ENCODE measurements around the gene SLC25A21.

The SLC25A21 gene

DNA sequence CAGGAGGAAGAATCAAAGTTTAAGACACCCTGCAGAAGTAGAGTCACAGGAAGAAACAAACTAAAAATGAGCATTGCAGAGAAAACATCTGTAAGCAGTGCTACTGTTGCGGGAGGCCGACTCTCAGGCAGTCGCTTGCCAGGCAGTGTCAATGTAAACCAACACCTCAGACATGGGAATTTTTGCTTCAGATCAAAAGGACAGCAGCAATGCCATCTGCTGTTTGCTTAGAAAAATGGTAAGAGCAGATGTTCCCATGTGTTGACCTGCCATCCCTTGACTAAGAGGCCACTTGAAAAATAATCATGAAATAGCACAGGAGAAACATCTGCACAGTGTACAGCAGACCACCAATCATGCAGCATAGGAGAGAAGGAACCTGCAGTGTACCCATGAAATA is 196.6 kb downstream of the SLC25A21 start:
- Histone ChIP-seq H3K4me3 (ENCODE audit: low read length) (no peak overlapping the region), H3K27me3 (replicated peaks; ENCODE audit: insufficient read depth, low read length) (no peaks in the 10 kb centered on the region), H3K36me3 (replicated peaks; ENCODE audit: insufficient read depth, low read length) (no peaks in the 10 kb centered on the region), H3K4me2 (ENCODE audit: low read depth, low read length) (no peak overlapping the region), H3K79me2 (ENCODE audit: low read length) (no peaks in the 10 kb centered on the region), H4K20me1 (ENCODE audit: insufficient read depth, low read length) (no peaks in the 10 kb centered on the region), H3K27ac (ENCODE audit: low read length) (no peak overlapping the region), H3K9me2 (replicated peaks; ENCODE audit: insufficient read depth, low read length) (no peaks in the 10 kb centered on the region), H3K9me3 (replicated peaks; ENCODE audit: insufficient read depth, low read length) (no peaks in the 10 kb centered on the region), H3K9ac (ENCODE audit: low read length) (no peak overlapping the region), H2AFZ (ENCODE audit: low read length) (no peak overlapping the region), H3K4me1 (ENCODE audit: low read length) (no peaks in the 10 kb centered on the region), H3F3A (ENCODE audit: insufficient read depth, low read length) (no peaks in the 10 kb centered on the region)
- TF ChIP-seq EZH2phosphoT487 (IDR thresholded peaks at IDR 0.05; ENCODE audit: low read length) = no peak
- TF ChIP-seq EZH2 (optimal IDR thresholded peaks at IDR 0.05; ENCODE audit: low read depth, low read length) = no peak
- TF ChIP-seq, protein P1, sequence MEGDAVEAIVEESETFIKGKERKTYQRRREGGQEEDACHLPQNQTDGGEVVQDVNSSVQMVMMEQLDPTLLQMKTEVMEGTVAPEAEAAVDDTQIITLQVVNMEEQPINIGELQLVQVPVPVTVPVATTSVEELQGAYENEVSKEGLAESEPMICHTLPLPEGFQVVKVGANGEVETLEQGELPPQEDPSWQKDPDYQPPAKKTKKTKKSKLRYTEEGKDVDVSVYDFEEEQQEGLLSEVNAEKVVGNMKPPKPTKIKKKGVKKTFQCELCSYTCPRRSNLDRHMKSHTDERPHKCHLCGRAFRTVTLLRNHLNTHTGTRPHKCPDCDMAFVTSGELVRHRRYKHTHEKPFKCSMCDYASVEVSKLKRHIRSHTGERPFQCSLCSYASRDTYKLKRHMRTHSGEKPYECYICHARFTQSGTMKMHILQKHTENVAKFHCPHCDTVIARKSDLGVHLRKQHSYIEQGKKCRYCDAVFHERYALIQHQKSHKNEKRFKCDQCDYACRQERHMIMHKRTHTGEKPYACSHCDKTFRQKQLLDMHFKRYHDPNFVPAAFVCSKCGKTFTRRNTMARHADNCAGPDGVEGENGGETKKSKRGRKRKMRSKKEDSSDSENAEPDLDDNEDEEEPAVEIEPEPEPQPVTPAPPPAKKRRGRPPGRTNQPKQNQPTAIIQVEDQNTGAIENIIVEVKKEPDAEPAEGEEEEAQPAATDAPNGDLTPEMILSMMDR (IDR thresholded peaks at IDR 0.05; ENCODE audit: low read length) = no peak
- DNase-seq = no peak

GRCh38 chr14:36974985-36975384 is 197.4 kb downstream of the SLC25A21 start:
- no peak for TF ChIP-seq EZH2 (optimal IDR thresholded peaks at IDR 0.05; ENCODE audit: low read depth, low read length)
- no peak for TF ChIP-seq EZH2phosphoT487 (IDR thresholded peaks at IDR 0.05; ENCODE audit: low read length)
- TF ChIP-seq, protein P1 (IDR thresholded peaks at IDR 0.05; ENCODE audit: low read length) = no peak
- H3K36me3 ChIP-seq (replicated peaks; ENCODE audit: insufficient read depth, low read length) = no peaks in the 10 kb centered on the region
- no peak overlapping the region for H3K27ac ChIP-seq (ENCODE audit: low read length)
- no peaks in the 10 kb centered on the region for H3K4me1 ChIP-seq (ENCODE audit: low read length)
- no peak overlapping the region for H3K4me3 ChIP-seq (ENCODE audit: low read length)
- no peak overlapping the region for H3K9ac ChIP-seq (ENCODE audit: low read length)
- H3K27me3 ChIP-seq (replicated peaks; ENCODE audit: insufficient read depth, low read length) = no peaks in the 10 kb centered on the region
- no peaks in the 10 kb centered on the region for H3K9me3 ChIP-seq (replicated peaks; ENCODE audit: insufficient read depth, low read length)
- H4K20me1 ChIP-seq (ENCODE audit: insufficient read depth, low read length) = no peaks in the 10 kb centered on the region
- DNase-seq = no peak
- H3K79me2 ChIP-seq (ENCODE audit: low read length) = no peaks in the 10 kb centered on the region
- no peaks in the 10 kb centered on the region for H3F3A ChIP-seq (ENCODE audit: insufficient read depth, low read length)
- H2AFZ ChIP-seq (ENCODE audit: low read length) = no peak overlapping the region
- no peak overlapping the region for H3K4me2 ChIP-seq (ENCODE audit: low read depth, low read length)
- H3K9me2 ChIP-seq (replicated peaks; ENCODE audit: insufficient read depth, low read length) = no peaks in the 10 kb centered on the region

GRCh38 chr14:36973806-36974442 is 198.5 kb downstream of the SLC25A21 start:
- Histone ChIP-seq H3K4me3 (ENCODE audit: low read length) (no peak overlapping the region), H3K27ac (ENCODE audit: low read length) (no peak overlapping the region), H3F3A (ENCODE audit: insufficient read depth, low read length) (no peaks in the 10 kb centered on the region), H3K4me2 (ENCODE audit: low read depth, low read length) (no peak overlapping the region), H4K20me1 (ENCODE audit: insufficient read depth, low read length) (no peaks in the 10 kb centered on the region), H3K79me2 (ENCODE audit: low read length) (no peaks in the 10 kb centered on the region), H3K9me2 (replicated peaks; ENCODE audit: insufficient read depth, low read length) (no peaks in the 10 kb centered on the region), H3K9me3 (replicated peaks; ENCODE audit: insufficient read depth, low read length) (no peaks in the 10 kb centered on the region), H3K4me1 (ENCODE audit: low read length) (no peaks in the 10 kb centered on the region), H3K27me3 (replicated peaks; ENCODE audit: insufficient read depth, low read length) (no peaks in the 10 kb centered on the region), H3K36me3 (replicated peaks; ENCODE audit: insufficient read depth, low read length) (no peaks in the 10 kb centered on the region), H3K9ac (ENCODE audit: low read length) (no peak overlapping the region), H2AFZ (ENCODE audit: low read length) (no peak overlapping the region)
- TF ChIP-seq, protein P1 (IDR thresholded peaks at IDR 0.05; ENCODE audit: low read length) = no peak
- no peak for DNase-seq

Measured in MM.1S (cell line).